ENCODE results near the gene MAPKAPK5.
"Not testable (repeated sequence)": the region's sequence is repeated elsewhere in the genome, so short reads cannot be mapped to it uniquely, and the experiment has no call there.

MAPKAPK5 gene

DNA sequence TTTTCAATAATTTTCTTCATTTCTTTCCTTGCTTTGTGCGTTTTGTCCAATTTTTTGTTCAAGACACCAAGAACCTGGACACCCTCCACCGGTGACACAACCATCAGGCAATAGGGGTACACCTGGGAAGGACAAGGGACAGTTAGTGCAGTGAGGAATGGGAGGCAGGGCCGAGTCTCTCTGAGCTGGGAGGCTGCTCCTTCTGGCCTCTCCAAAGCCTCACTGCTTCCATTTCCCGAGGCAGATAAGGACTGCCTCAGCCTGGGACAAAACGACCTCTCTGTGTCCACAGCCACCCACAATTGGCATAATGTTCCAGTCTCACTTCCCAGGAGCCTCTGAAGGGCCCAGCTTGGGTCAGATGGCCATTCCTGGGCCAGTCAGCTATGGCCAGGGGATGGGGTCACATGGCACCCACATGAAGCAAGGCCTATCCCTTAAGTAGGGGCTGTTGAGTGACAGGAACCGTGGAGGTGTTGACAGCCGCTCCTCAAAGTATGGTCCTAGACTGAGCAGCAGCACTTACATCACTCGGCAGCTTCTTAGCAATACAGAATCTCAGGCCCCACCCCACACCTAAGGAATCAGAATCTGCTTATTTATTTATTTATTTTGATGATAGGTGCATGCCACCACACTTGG lies 13.6 kb upstream of the MAPKAPK5 start:
- Histone ChIP-seq H3K4me2 (ENCODE audit: low read length) (no peak overlapping the region), H3K79me2 (ENCODE audit: insufficient read depth, low read length) (no peaks in the 10 kb centered on the region), H3K9me3 (ENCODE audit: low read length) (no peaks in the 10 kb centered on the region), H3K36me3 (ENCODE audit: insufficient read depth, low read length) (no peaks in the 10 kb centered on the region), H3K27me3 (ENCODE audit: insufficient read depth, low read length) (no peaks in the 10 kb centered on the region), H3F3A (ENCODE audit: insufficient read depth, low read length) (no peaks in the 10 kb centered on the region), H3K4me3 (ENCODE audit: low read depth, low read length, poor library complexity, severe bottlenecking) (no peak overlapping the region), H3K27ac (ENCODE audit: low read depth, low read length, poor library complexity, severe bottlenecking) (no peak overlapping the region), H3K9me2 (ENCODE audit: low read depth, low read length) (no peaks in the 10 kb centered on the region), H3K9ac (ENCODE audit: low read length) (no peak overlapping the region), H3K4me1 (ENCODE audit: insufficient read depth, low read length, severe bottlenecking) (no peaks in the 10 kb centered on the region), H4K20me1 (ENCODE audit: insufficient read depth, low read length) (no peaks in the 10 kb centered on the region), H2AFZ (ENCODE audit: low read length) (no peak overlapping the region)
- TF ChIP-seq, protein P1, sequence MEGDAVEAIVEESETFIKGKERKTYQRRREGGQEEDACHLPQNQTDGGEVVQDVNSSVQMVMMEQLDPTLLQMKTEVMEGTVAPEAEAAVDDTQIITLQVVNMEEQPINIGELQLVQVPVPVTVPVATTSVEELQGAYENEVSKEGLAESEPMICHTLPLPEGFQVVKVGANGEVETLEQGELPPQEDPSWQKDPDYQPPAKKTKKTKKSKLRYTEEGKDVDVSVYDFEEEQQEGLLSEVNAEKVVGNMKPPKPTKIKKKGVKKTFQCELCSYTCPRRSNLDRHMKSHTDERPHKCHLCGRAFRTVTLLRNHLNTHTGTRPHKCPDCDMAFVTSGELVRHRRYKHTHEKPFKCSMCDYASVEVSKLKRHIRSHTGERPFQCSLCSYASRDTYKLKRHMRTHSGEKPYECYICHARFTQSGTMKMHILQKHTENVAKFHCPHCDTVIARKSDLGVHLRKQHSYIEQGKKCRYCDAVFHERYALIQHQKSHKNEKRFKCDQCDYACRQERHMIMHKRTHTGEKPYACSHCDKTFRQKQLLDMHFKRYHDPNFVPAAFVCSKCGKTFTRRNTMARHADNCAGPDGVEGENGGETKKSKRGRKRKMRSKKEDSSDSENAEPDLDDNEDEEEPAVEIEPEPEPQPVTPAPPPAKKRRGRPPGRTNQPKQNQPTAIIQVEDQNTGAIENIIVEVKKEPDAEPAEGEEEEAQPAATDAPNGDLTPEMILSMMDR (IDR thresholded peaks at IDR 0.05; ENCODE audit: low read length) = no peak
- TF ChIP-seq EZH2 (IDR thresholded peaks at IDR 0.05; ENCODE audit: borderline replicate concordance, low read length) = no peak

DNA sequence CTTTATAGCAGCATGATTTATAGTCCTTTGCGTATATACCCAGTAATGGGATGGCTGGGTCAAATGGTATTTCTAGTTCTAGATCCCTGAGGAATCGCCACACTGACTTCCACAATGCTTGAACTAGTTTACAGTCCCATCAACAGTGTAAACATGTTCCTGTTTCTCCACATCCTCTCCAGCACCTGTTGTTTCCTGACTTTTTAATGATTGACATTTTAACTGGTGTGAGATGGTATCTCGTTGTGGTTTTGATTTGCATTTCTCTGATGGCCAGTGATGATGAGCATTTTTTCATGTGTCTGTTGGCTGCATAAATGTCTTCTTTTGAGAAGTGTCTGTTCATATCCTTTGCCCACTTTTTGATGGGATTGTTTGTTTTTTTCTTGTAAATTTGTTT lies 12.4 kb upstream of the MAPKAPK5 start:
- H3K36me3 ChIP-seq (ENCODE audit: insufficient read depth, low read length); H3K4me1 ChIP-seq (ENCODE audit: insufficient read depth, low read length, severe bottlenecking); H3K9me2 ChIP-seq (ENCODE audit: low read depth, low read length); H4K20me1 ChIP-seq (ENCODE audit: insufficient read depth, low read length); H3K79me2 ChIP-seq (ENCODE audit: insufficient read depth, low read length); H2AFZ ChIP-seq (ENCODE audit: low read length); H3K4me3 ChIP-seq (ENCODE audit: low read depth, low read length, poor library complexity, severe bottlenecking); H3F3A ChIP-seq (ENCODE audit: insufficient read depth, low read length); H3K27me3 ChIP-seq (ENCODE audit: insufficient read depth, low read length); H3K27ac ChIP-seq (ENCODE audit: low read depth, low read length, poor library complexity, severe bottlenecking); H3K4me2 ChIP-seq (ENCODE audit: low read length); H3K9ac ChIP-seq (ENCODE audit: low read length); H3K9me3 ChIP-seq (ENCODE audit: low read length): not testable (repeated sequence)

DNA sequence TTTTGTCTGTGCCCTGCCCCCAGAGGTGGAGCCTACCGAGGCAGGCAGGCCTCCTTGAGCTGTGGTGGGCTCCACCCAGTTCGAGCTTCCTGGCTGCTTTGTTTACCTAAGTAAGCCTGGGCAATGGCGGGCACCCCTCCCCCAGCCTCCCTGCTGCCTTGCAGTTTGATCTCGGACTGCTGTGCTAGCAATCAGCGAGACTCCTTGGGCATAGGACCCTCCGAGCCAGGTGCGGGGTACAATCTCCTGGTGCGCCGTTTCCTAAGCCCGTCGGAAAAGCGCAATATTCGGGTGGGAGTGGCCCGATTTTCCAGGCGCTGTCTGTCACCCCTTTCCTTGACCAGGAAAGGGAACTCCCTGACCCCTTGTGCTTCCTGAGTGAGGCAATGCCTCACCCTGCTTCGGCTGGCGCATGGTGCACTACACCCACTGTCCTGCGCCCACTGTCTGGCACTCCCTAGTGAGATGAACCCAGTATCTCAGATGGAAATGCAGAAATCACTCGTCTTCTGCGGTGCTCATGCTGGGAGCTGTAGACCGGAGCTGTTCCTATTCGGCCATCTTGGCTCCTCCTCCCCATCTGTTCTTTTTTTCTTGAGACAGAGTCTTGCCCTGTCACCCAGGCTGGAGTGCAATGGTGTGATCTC lies 7.2 kb upstream of the MAPKAPK5 start:
- H3K27ac ChIP-seq (ENCODE audit: low read depth, low read length, poor library complexity, severe bottlenecking); H3K9me3 ChIP-seq (ENCODE audit: low read length); H3K79me2 ChIP-seq (ENCODE audit: insufficient read depth, low read length); H3F3A ChIP-seq (ENCODE audit: insufficient read depth, low read length); H3K27me3 ChIP-seq (ENCODE audit: insufficient read depth, low read length); H3K4me1 ChIP-seq (ENCODE audit: insufficient read depth, low read length, severe bottlenecking); H3K4me3 ChIP-seq (ENCODE audit: low read depth, low read length, poor library complexity, severe bottlenecking); H2AFZ ChIP-seq (ENCODE audit: low read length); H3K4me2 ChIP-seq (ENCODE audit: low read length); H3K9me2 ChIP-seq (ENCODE audit: low read depth, low read length); H4K20me1 ChIP-seq (ENCODE audit: insufficient read depth, low read length); H3K9ac ChIP-seq (ENCODE audit: low read length): not testable (repeated sequence)
- H3K36me3 ChIP-seq (ENCODE audit: insufficient read depth, low read length) = peaks cover 15% of the 10 kb centered on the region

DNA sequence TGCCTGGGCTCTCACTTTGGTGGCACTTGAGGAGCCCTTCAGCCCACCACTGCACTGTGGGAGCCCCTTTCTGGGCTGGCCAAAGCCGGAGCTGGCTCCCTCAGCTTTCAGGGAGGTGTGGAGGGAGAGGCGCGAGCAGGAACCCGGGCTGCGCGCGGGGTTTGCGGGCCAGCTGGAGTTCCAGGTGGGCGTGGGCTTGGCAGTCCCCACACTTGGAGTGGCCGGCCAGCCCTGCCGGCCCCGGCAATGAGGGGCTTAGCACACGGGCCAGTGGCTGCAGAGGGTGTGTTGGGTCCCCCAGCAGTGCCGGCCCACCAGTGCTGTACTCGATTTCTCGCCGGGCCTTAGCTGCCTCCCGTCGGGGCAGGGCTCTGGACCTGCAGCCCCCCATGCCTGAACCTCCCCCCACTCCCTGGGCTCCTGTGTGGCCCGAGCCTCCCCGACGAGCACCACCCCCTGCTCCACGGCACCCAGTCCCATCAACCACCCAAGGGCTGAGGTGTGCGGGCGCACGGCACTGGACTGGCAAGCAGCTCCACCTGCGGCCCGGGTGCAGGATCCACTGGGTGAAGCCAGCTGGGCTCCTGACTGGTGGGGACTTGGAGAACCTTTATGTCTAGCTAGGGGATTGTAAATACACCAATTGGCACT lies 6.4 kb upstream of the MAPKAPK5 start:
- H3K9me2 ChIP-seq (ENCODE audit: low read depth, low read length); H3K9me3 ChIP-seq (ENCODE audit: low read length); H3K9ac ChIP-seq (ENCODE audit: low read length); H4K20me1 ChIP-seq (ENCODE audit: insufficient read depth, low read length); H3K79me2 ChIP-seq (ENCODE audit: insufficient read depth, low read length); H3F3A ChIP-seq (ENCODE audit: insufficient read depth, low read length); H3K27me3 ChIP-seq (ENCODE audit: insufficient read depth, low read length); H3K4me2 ChIP-seq (ENCODE audit: low read length); H3K4me3 ChIP-seq (ENCODE audit: low read depth, low read length, poor library complexity, severe bottlenecking); H3K27ac ChIP-seq (ENCODE audit: low read depth, low read length, poor library complexity, severe bottlenecking); H2AFZ ChIP-seq (ENCODE audit: low read length): not testable (repeated sequence)
- Histone ChIP-seq H3K36me3 (ENCODE audit: insufficient read depth, low read length) (peaks cover 23% of the 10 kb centered on the region), H3K4me1 (ENCODE audit: insufficient read depth, low read length, severe bottlenecking) (peaks cover 10% of the 10 kb centered on the region)
